Measurements from ENCODE around the gene ORM2. TPM values are rescaled to one million over a fixed set of nuclear protein-coding genes. Genes with fewer than 3 reads are reported as not detected.

The ORM2 gene
- total and polyA plus RNA-seq, 2 of the 13 experiments (the other 11 are each of a cell fraction or from before 2014, with no cell fraction given): 565 to 824 TPM

GRCh38 chr9:114287001-114287762 is 42.5 kb upstream of the ORM2 start:
- in situ Hi-C loops (cut with HindIII; ENCODE audit: extremely low pct_ligation_motif_present, low pct_unique_long_range_greater_than_20kb): no loop called here
- no peak for FAIRE-seq
- TF ChIP-seq ZNF382 (CRISPR knock-in tag; IDR thresholded peaks at IDR 0.05; ENCODE audit: borderline replicate concordance): no peak
- TF ChIP-seq RAD51 (IDR thresholded peaks at IDR 0.05; ENCODE audit: borderline replicate concordance): no peak
- no peak for TF ChIP-seq PLSCR1 (CRISPR knock-in tag; IDR thresholded peaks at IDR 0.05; ENCODE audit: borderline replicate concordance)
- TF ChIP-seq ZBTB2 (CRISPR knock-in tag; IDR thresholded peaks at IDR 0.05; ENCODE audit: low read depth): no peak
- no peak; the same call in 1 of the 2 replicates for TF ChIP-seq ZNF687 (CRISPR knock-in tag; IDR thresholded peaks at IDR 0.05)
- no peak for TF ChIP-seq ZNF749 (CRISPR knock-in tag; IDR thresholded peaks at IDR 0.05; ENCODE audit: borderline replicate concordance)
- TF ChIP-seq ZKSCAN8 (CRISPR knock-in tag; IDR thresholded peaks at IDR 0.05; ENCODE audit: borderline replicate concordance): no peak
- no peak for TF ChIP-seq ZNF549 (CRISPR knock-in tag; IDR thresholded peaks at IDR 0.05)
- TF ChIP-seq CBX1 (IDR thresholded peaks at IDR 0.05; ENCODE audit: low read depth): no peak
- no peak for TF ChIP-seq PCBP2 (optimal IDR thresholded peaks at IDR 0.05; ENCODE audit: low read depth, low read length, poor library complexity, severe bottlenecking)
- TF ChIP-seq HNF1B (CRISPR knock-in tag; IDR thresholded peaks at IDR 0.05): no peak
- TF ChIP-seq ELK4 (CRISPR knock-in tag; IDR thresholded peaks at IDR 0.05; ENCODE audit: borderline replicate concordance): no peak
- no peak for TF ChIP-seq MIER2 (CRISPR knock-in tag; IDR thresholded peaks at IDR 0.05)
- TF ChIP-seq CEBPG (CRISPR knock-in tag; IDR thresholded peaks at IDR 0.05): no peak

More at GRCh38 chr9:114287001-114287762, 42.5 kb upstream of the ORM2 start:
- CTCF ChIA-PET (ENCODE audit: low intra/inter-chr PET ratio, low total read pairs): no interaction called here
- Histone ChIP-seq H2AFZ (ENCODE audit: low read length) (no peak overlapping the region), H4K20me1 (ENCODE audit: insufficient read depth, low read length) (no peaks in the 10 kb centered on the region), H3K27ac (ENCODE audit: extremely low read length, insufficient read depth, low read length) (no peak overlapping the region), H3K79me2 (ENCODE audit: insufficient read depth, low read length) (no peaks in the 10 kb centered on the region), H3K36me3 (replicated peaks in 1 of 2; ENCODE audit: control insufficient read depth in 1 of 2, insufficient read depth in 2 of 2, low read length in 2 of 2) (peaks cover 50 to 80% of the 10 kb centered on the region in 2 experiments), H3K27me3 (ENCODE audit: control insufficient read depth in 1 of 2, insufficient read depth in 2 of 2, low read length in 2 of 2) (no peaks in the 10 kb centered on the region), H3K4me1 (ENCODE audit: insufficient read depth, low read length) (no peaks in the 10 kb centered on the region), H3K4me3 (replicated peaks in 1 of 3; ENCODE audit: insufficient read depth in 1 of 3, low read depth in 2 of 3, low read length in 3 of 3) (no peak overlapping the region), H3K9ac (ENCODE audit: insufficient read depth, low read depth, low read length) (no peak overlapping the region), H3K9me3 (ENCODE audit: low read length) (no peaks in the 10 kb centered on the region), H3K4me2 (ENCODE audit: low read depth, low read length) (no peak overlapping the region)
- POLR2A ChIA-PET: interaction anchor here (1.4 kb wide), 1 partner anchor 205 kb away, joined by 3 read pairs; no protein-coding TSS in a partner anchor
- no TSS peak for BruUV-seq (replicated peaks)
- 96% methylated on average over 14 of the region's 16 CpGs for WGBS (ENCODE audit: low lambda C conversion rate)
- DNase-seq (ENCODE audit: low spot score) (no peak), ATAC-seq (no peak)
- intact Hi-C loops (cut with micrococcal nuclease; ENCODE audit: unreplicated experiment): no loop called here

Measured in HepG2 (cell line).